Measurements from ENCODE around the gene FERD3L. TPM values are rescaled to one million over a fixed set of nuclear protein-coding genes. Genes with fewer than 3 reads are reported as not detected.
A peak's percentile ranks its signal among the peaks of the same experiment; 100 is the strongest.

The FERD3L gene
- polyA plus RNA-seq, 2 donors, result not detected

DNA sequence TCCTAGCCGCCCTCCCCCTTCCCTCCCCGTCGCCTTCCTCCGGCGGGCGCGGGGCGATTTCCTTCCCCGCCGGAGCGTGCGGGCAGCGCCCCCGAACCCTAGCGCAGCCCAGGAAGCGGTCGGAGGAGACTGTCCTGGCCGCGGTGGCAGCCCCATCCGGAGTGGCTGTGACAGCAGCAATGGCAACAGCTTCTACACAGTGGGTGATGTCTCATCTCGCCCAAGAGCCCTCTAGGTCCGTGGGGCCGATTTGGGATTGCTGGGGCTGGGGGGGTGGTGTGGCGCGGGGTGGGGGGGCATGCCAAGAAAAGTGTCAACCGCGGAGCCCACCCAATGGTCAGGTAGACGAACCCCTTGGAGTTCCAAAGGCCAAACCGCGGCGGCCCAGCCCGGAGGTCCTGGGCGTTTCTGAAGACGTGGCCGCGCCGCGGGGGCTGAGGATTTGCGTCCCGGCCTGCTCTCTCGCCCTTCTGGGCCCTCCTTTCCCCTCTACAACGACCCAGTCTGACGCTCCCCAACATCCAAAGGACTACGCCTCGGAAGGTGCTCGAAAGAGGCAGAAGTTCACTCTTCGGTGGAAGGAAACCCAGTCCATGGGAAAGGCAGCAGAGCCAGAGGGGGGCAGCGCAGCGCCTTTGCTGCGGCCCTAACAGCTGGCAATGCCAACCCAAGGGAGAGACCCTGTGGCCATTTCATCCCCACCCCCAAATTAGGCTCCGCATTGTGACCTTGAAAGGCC is 27.2 kb downstream of the FERD3L start:
- 6% methylated on average over 50 to 51 of the region's 51 CpGs for WGBS, 2 donors
- Histone ChIP-seq H3K27ac (ENCODE audit: low read depth in 2 of 2, low read length in 1 of 2) (peak overlapping the region; percentile 51 to 63), H3K9me3 (ENCODE audit: control insufficient read depth in 2 of 2, insufficient read depth in 1 of 2, low read depth in 1 of 2, low read length in 1 of 2) (peaks cover 0 to 6% of the 10 kb centered on the region in 2 donors), H3K4me1 (ENCODE audit: control insufficient read depth in 2 of 2, insufficient read depth in 2 of 2, low read length in 1 of 2) (peaks cover 0 to 9% of the 10 kb centered on the region in 2 donors), H3K27me3 (ENCODE audit: control insufficient read depth in 1 of 2, insufficient read depth in 2 of 2, low read length in 2 of 2) (peaks cover 0 to 15% of the 10 kb centered on the region in 2 donors), H3K4me3 (ENCODE audit: low read depth in 1 of 2, low read length in 2 of 2) (peak overlapping the region; percentile 34 to 67), H3K36me3 (ENCODE audit: control insufficient read depth in 2 of 2, insufficient read depth in 2 of 2, low read length in 1 of 2) (no peaks in the 10 kb centered on the region)

DNA sequence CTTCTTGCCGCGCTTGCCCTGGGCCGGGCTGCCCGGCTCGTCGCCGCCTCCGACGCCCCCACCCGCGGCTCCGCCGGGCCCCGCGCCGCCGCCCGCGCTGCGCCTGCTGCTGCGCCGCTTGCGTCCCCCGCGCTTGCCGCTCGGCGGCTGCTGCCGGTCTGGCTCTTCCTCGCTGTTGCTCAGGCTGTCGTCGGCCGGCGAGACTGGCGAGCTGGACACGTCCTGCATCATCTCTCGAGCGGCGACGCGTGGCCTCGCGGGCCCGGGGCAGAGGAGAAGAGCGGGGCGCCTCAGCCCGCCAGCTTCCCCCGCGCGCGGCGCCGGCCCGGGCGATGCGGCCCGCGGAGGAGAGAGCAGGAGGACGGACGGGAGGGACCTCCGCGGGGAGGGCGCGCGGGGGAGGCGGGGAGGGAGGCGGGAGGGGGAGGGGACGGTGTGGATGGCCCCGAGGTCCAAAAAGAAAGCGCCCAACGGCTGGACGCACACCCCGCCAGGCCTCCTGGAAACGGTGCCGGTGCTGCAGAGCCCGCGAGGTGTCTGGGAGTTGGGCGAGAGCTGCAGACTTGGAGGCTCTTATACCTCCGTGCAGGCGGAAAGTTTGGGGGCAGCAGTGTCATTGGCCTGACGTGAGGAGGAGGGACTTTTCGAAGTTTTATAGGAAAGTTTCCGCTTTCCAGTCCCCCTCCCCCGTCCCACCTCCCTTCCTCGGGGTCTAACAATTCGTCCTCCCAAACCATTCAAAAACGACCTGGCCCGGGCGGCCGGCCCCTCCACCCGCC is 27.9 kb downstream of the FERD3L start, which contains the start of gene TWIST1:
TSS of gene TWIST1 (minus strand) at position 546 of the 779 bp plus-strand sequence. CDS start at position 231, 315 bp downstream.
- Histone ChIP-seq H3K27ac (ENCODE audit: low read depth in 2 of 2, low read length in 1 of 2) (peak within 1 kb of the TSS; percentile 63 to 71), H3K36me3 (ENCODE audit: control insufficient read depth in 2 of 2, insufficient read depth in 2 of 2, low read length in 1 of 2) (no peaks in the 10 kb centered on the region), H3K27me3 (ENCODE audit: control insufficient read depth in 1 of 2, insufficient read depth in 2 of 2, low read length in 2 of 2) (peaks cover 0 to 18% of the 10 kb centered on the region in 2 donors), H3K4me3 (ENCODE audit: low read depth in 1 of 2, low read length in 2 of 2) (peak within 1 kb of the TSS; percentile 65 to 67), H3K9me3 (ENCODE audit: control insufficient read depth in 2 of 2, insufficient read depth in 1 of 2, low read depth in 1 of 2, low read length in 1 of 2) (peaks cover 0 to 6% of the 10 kb centered on the region in 2 donors), H3K4me1 (ENCODE audit: control insufficient read depth in 2 of 2, insufficient read depth in 2 of 2, low read length in 1 of 2) (peaks cover 0 to 9% of the 10 kb centered on the region in 2 donors)
- 0 to 2% methylated on average over 55 to 91 of the region's 91 CpGs for WGBS, 2 donors

DNA sequence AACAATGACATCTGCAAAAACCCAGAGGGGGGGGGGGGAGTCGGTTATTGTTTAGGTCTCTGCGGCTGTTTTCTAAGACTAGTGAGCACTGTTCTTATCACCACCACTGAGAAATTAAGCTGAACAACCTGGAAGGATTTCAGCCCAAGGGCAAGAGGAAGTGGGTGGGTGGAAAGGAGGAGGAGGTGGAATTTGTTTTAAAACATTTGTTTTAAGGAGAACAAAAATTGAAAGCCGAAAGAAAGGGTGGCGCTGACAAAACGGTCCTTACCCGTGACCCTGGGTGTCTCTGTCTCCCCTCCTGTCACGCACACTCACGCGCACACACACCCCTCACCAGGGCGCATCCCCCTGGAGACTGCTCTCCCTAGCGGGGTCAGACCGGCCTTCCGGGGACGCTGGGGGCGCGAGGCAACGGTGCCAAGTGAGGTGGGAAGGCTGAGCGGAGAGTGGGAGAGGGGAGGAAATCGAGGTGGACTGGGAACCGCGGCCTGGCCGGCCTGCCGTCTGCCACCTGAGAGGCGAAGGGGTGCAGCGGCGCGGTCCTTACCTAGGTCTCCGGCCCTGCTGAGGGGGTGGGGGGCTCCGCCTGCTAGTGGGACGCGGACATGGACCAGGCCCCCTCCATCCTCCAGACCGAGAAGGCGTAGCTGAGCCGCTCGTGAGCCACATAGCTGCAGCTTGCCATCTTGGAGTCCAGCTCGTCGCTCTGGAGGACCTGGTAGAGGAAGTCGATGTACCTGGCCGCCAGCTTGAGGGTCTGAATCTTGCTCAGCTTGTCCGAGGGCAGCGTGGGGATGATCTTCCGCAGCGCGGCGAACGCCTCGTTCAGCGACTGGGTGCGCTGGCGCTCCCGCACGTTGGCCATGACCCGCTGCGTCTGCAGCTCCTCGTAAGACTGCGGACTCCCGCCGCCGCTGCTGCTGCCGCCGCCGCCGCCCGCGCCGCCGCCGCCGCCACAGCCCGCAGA is 28.8 kb downstream of the FERD3L start:
- H3K4me3 ChIP-seq (ENCODE audit: low read depth in 1 of 2, low read length in 2 of 2), result peak overlapping the region; percentile 65 to 67
- 2% methylated on average over 46 to 70 of the region's 70 CpGs for WGBS, 2 donors
- peaks cover 0 to 9% of the 10 kb centered on the region in 2 donors for H3K4me1 ChIP-seq (ENCODE audit: control insufficient read depth in 2 of 2, insufficient read depth in 2 of 2, low read length in 1 of 2)
- H3K27me3 ChIP-seq (ENCODE audit: control insufficient read depth in 1 of 2, insufficient read depth in 2 of 2, low read length in 2 of 2), result peaks cover 0 to 19% of the 10 kb centered on the region in 2 donors
- peaks cover 0 to 6% of the 10 kb centered on the region in 2 donors for H3K9me3 ChIP-seq (ENCODE audit: control insufficient read depth in 2 of 2, insufficient read depth in 1 of 2, low read depth in 1 of 2, low read length in 1 of 2)
- peak overlapping the region; percentile 57 to 71 for H3K27ac ChIP-seq (ENCODE audit: low read depth in 2 of 2, low read length in 1 of 2)
- H3K36me3 ChIP-seq (ENCODE audit: control insufficient read depth in 2 of 2, insufficient read depth in 2 of 2, low read length in 1 of 2), result no peaks in the 10 kb centered on the region

DNA sequence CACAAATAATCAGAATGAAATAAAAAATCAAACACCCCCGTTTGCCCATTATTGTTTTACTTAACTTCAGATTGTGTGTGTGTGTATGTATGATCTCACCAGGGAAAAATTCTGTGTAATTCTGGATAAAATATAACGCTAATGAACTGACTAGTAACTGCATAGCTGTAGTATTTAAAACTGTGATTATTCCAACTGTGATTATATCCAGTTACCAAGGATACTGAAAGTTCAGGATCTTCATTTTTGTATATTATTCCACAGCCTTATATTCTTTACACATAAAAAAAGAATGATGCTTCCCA is 30.7 kb downstream of the FERD3L start:
- Histone ChIP-seq H3K36me3 (ENCODE audit: control insufficient read depth in 2 of 2, insufficient read depth in 2 of 2, low read length in 1 of 2) (no peaks in the 10 kb centered on the region), H3K9me3 (ENCODE audit: control insufficient read depth in 2 of 2, insufficient read depth in 1 of 2, low read depth in 1 of 2, low read length in 1 of 2) (peaks cover 0 to 6% of the 10 kb centered on the region in 2 donors), H3K4me1 (ENCODE audit: control insufficient read depth in 2 of 2, insufficient read depth in 2 of 2, low read length in 1 of 2) (peaks cover 0 to 9% of the 10 kb centered on the region in 2 donors), H3K27me3 (ENCODE audit: control insufficient read depth in 1 of 2, insufficient read depth in 2 of 2, low read length in 2 of 2) (peaks cover 0 to 19% of the 10 kb centered on the region in 2 donors), H3K4me3 (ENCODE audit: low read depth in 1 of 2, low read length in 2 of 2) (peak overlapping the region in 1 of 2 donors; percentile 7), H3K27ac (ENCODE audit: low read depth in 2 of 2, low read length in 1 of 2) (no peak overlapping the region)
- 22 to 23% methylated on average over 2 of the region's 2 CpGs for WGBS, 2 donors

- WGBS, 2 donors, result 25 to 30% methylated on average over 3 of the region's 3 CpGs
- Histone ChIP-seq H3K4me3 (ENCODE audit: low read depth in 1 of 2, low read length in 2 of 2) (peak overlapping the region in 1 of 2 donors; percentile 8), H3K27ac (ENCODE audit: low read depth in 2 of 2, low read length in 1 of 2) (no peak overlapping the region), H3K4me1 (ENCODE audit: control insufficient read depth in 2 of 2, insufficient read depth in 2 of 2, low read length in 1 of 2) (peaks cover 0 to 9% of the 10 kb centered on the region in 2 donors), H3K27me3 (ENCODE audit: control insufficient read depth in 1 of 2, insufficient read depth in 2 of 2, low read length in 2 of 2) (peaks cover 0 to 22% of the 10 kb centered on the region in 2 donors), H3K9me3 (ENCODE audit: control insufficient read depth in 2 of 2, insufficient read depth in 1 of 2, low read depth in 1 of 2, low read length in 1 of 2) (peaks cover 0 to 6% of the 10 kb centered on the region in 2 donors), H3K36me3 (ENCODE audit: control insufficient read depth in 2 of 2, insufficient read depth in 2 of 2, low read length in 1 of 2) (no peaks in the 10 kb centered on the region)
These were observed 31.2 kb downstream of the FERD3L start for GRCh38 chr7:19113855-19114550.

DNA sequence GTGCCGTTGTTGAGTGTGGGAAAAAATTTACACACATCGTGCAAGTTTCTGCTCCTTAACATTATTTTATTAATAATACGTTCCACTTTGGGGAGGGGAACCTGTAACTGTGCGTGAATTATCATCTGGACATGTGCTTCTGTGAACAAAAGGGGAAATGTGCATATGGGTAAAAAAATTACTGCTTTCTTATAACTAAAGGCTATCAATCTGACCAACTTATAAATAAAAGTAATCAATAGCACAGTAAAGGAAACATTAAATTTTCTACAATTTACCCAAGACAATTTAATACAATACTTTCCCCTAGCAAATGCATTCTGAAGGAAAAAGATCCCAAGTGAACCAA is 32.2 kb downstream of the FERD3L start:
- 23 to 38% methylated on average over 4 of the region's 4 CpGs for WGBS, 2 donors

GRCh38 chr7:19112274-19113001 is 32.8 kb downstream of the FERD3L start:
- 15 to 25% methylated on average over 42 of the region's 42 CpGs for WGBS, 2 donors
- peaks cover 7 to 8% of the 10 kb centered on the region in 2 donors for H3K4me1 ChIP-seq (ENCODE audit: control insufficient read depth in 2 of 2, insufficient read depth in 2 of 2, low read length in 1 of 2)
- peaks cover 0 to 6% of the 10 kb centered on the region in 2 donors for H3K9me3 ChIP-seq (ENCODE audit: control insufficient read depth in 2 of 2, insufficient read depth in 1 of 2, low read depth in 1 of 2, low read length in 1 of 2)
- peak overlapping the region; percentile 5 to 64 for H3K27ac ChIP-seq (ENCODE audit: low read depth in 2 of 2, low read length in 1 of 2)
- peak overlapping the region in 1 of 2 donors; percentile 12 for H3K4me3 ChIP-seq (ENCODE audit: low read depth in 1 of 2, low read length in 2 of 2)
- no peaks in the 10 kb centered on the region for H3K36me3 ChIP-seq (ENCODE audit: control insufficient read depth in 2 of 2, insufficient read depth in 2 of 2, low read length in 1 of 2)
- peaks cover 0 to 30% of the 10 kb centered on the region in 2 donors for H3K27me3 ChIP-seq (ENCODE audit: control insufficient read depth in 1 of 2, insufficient read depth in 2 of 2, low read length in 2 of 2)

More for the DNA sequence above, 32.2 kb downstream of the FERD3L start:
- Histone ChIP-seq H3K36me3 (ENCODE audit: control insufficient read depth in 2 of 2, insufficient read depth in 2 of 2, low read length in 1 of 2) (no peaks in the 10 kb centered on the region), H3K27ac (ENCODE audit: low read depth in 2 of 2, low read length in 1 of 2) (no peak overlapping the region), H3K9me3 (ENCODE audit: control insufficient read depth in 2 of 2, insufficient read depth in 1 of 2, low read depth in 1 of 2, low read length in 1 of 2) (peaks cover 0 to 6% of the 10 kb centered on the region in 2 donors), H3K4me1 (ENCODE audit: control insufficient read depth in 2 of 2, insufficient read depth in 2 of 2, low read length in 1 of 2) (peaks cover 6 to 9% of the 10 kb centered on the region in 2 donors), H3K4me3 (ENCODE audit: low read depth in 1 of 2, low read length in 2 of 2) (peak overlapping the region in 1 of 2 donors; percentile 12), H3K27me3 (ENCODE audit: control insufficient read depth in 1 of 2, insufficient read depth in 2 of 2, low read length in 2 of 2) (peaks cover 0 to 26% of the 10 kb centered on the region in 2 donors)

- H3K9me3 ChIP-seq (ENCODE audit: control insufficient read depth in 2 of 2, insufficient read depth in 1 of 2, low read depth in 1 of 2, low read length in 1 of 2), result peaks cover 0 to 5% of the 10 kb centered on the region in 2 donors
- H3K27ac ChIP-seq (ENCODE audit: low read depth in 2 of 2, low read length in 1 of 2), result no peak overlapping the region
- H3K36me3 ChIP-seq (ENCODE audit: control insufficient read depth in 2 of 2, insufficient read depth in 2 of 2, low read length in 1 of 2), result no peaks in the 10 kb centered on the region
- WGBS, 2 donors, result 21 to 41% methylated on average over 15 of the region's 15 CpGs
- H3K4me1 ChIP-seq (ENCODE audit: control insufficient read depth in 2 of 2, insufficient read depth in 2 of 2, low read length in 1 of 2), result peaks cover 5 to 8% of the 10 kb centered on the region in 2 donors
- peak overlapping the region in 1 of 2 donors; percentile 12 for H3K4me3 ChIP-seq (ENCODE audit: low read depth in 1 of 2, low read length in 2 of 2)
- peaks cover 0 to 26% of the 10 kb centered on the region in 2 donors for H3K27me3 ChIP-seq (ENCODE audit: control insufficient read depth in 1 of 2, insufficient read depth in 2 of 2, low read length in 2 of 2)
These were observed 33.5 kb downstream of the FERD3L start for GRCh38 chr7:19111474-19112273.
